OCI-LY7 (cell line): ENCODE results near the gene LARGE1.

ENCODE experiments used
- EZH2phosphoT487 ChIP-seq: fragments of 200-600 bp; sonication (generic); IDR thresholded peaks from 2 replicates; pipeline ENCODE4 v1.6.1; 2018; ENCODE audit warnings: low read depth, borderline replicate concordance, mild to moderate bottlenecking, mixed run types, antibody characterized with exemption, low read length, moderate library complexity, mixed read lengths
- TF ChIP-seq, protein P1 (sequence below): fragments of 200-600 bp; sonication (generic); conservative IDR thresholded peaks from 2 replicates; pipeline ENCODE4 v1.5.1; 2014; ENCODE audit warnings: mild to moderate bottlenecking, antibody characterized with exemption, low read length, moderate library complexity, mixed read lengths

GRCh38 chr22:33455036-33455435 is 465.2 kb downstream of the LARGE1 start:
- TF ChIP-seq, protein P1, sequence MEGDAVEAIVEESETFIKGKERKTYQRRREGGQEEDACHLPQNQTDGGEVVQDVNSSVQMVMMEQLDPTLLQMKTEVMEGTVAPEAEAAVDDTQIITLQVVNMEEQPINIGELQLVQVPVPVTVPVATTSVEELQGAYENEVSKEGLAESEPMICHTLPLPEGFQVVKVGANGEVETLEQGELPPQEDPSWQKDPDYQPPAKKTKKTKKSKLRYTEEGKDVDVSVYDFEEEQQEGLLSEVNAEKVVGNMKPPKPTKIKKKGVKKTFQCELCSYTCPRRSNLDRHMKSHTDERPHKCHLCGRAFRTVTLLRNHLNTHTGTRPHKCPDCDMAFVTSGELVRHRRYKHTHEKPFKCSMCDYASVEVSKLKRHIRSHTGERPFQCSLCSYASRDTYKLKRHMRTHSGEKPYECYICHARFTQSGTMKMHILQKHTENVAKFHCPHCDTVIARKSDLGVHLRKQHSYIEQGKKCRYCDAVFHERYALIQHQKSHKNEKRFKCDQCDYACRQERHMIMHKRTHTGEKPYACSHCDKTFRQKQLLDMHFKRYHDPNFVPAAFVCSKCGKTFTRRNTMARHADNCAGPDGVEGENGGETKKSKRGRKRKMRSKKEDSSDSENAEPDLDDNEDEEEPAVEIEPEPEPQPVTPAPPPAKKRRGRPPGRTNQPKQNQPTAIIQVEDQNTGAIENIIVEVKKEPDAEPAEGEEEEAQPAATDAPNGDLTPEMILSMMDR: no peak
- TF ChIP-seq EZH2phosphoT487: no peak
